GM13976 (cell line): ENCODE data around the gene HMBS.

Source experiments
- DNase-seq: peaks from one replicate; pipeline ENCODE4 v3.0.0; 2012; ENCODE audit warnings: low spot score
- CTCF ChIP-seq: IDR thresholded peaks from 2 replicates; pipeline ENCODE4 v1.5.1; 2012; ENCODE audit warnings: borderline replicate concordance, mild to moderate bottlenecking; ENCODE audit not compliant: insufficient read depth; ENCODE audit errors: extremely low read depth, missing control alignments, control extremely low read depth
- in situ Hi-C: fragments of 300-500 bp; cut with MboI; formaldehyde crosslinking; loops from one replicate; pipeline ENCODE4 v1.12.0; 2022; ENCODE audit warnings: low sequenced_read_pairs, mixed read lengths, inconsistent platforms; ENCODE audit not compliant: unreplicated experiment

HMBS gene

GRCh38 chr11:119093942-119094815 is 9.5 kb downstream of the HMBS start:
- no peak for TF ChIP-seq CTCF
- DNase-seq = peak; percentile 48
- in situ Hi-C loops = no loop called here

GRCh38 chr11:119094816-119095065 is 10.1 kb downstream of the HMBS start:
- peak; percentile 89 for TF ChIP-seq CTCF
- in situ Hi-C loops = no loop called here
- DNase-seq = peak; percentile 73

GRCh38 chr11:119095066-119095880 is 10.6 kb downstream of the HMBS start:
- DNase-seq = peak; percentile 97
- no peak for TF ChIP-seq CTCF
- in situ Hi-C loops = no loop called here

DNA sequence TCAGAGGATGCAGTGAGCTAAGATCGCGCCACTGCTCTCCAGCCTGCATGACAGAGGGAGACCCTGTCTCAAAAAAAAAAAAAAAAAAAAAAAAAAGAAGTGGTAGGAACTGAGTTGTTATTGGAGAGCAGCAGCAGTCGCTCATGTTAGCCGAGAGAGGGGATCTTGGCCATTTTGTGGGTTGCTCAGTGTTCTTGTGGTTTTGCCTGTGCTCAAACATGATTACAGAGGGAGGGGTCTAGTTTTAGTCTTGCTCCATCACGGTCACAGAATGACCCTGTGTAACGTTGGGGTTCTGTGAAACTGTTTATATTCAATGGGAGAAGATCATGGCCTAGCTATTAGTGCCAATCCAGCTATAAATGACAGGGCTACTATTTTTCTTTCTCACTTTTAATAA is 15.0 kb downstream of the HMBS start:
- no peak for DNase-seq
- in situ Hi-C loops = no loop called here
- no peak for TF ChIP-seq CTCF

DNA sequence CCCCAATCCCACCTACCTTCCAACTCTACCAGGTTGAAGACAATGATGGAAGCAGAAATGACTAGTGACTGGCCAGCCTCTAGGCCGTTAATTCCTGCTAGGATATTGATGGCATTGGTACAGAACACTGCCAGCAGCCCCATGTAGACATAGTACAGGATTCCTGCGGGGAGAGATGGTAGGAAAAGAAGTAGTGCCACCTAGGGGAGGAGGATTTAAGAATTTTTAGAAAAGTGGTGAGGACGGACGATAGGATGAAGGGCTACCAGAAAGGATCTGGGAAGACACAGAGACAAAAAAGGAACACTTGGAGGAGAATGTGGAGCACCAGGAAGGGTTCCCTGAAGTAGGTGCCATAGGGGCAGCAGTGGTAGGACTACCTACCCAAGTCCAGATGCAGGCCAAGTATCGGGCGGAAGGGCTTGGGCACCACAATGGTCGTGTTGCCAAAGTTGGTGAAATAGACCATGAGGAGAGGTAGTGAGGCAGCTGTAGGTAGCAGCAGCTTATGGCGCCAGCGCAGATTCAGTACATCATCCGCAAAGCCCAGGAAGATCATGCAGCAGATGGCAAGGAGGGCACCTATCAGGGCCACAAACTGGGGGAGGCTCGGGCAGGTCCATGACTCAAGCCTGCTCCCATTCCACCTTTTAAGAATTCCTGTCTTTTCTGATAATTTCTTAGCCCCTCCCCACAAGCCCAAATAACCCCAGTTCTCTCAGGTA is 15.7 kb downstream of the HMBS start:
- in situ Hi-C loops = no loop called here
- DNase-seq = no peak
- TF ChIP-seq CTCF = peak; percentile 21

- TF ChIP-seq CTCF = no peak
- in situ Hi-C loops = no loop called here
- DNase-seq = no peak
Observed at GRCh38 chr11:119100994-119101758, 16.5 kb downstream of the HMBS start.
